ENCODE data around the gene AUH. TPM values are rescaled to one million over a fixed set of nuclear protein-coding genes. Genes with fewer than 3 reads are reported as not detected.

AUH gene
- total and polyA plus RNA-seq, 10 of the 15 experiments (the other 5 are each of a cell fraction or from before 2014, with no cell fraction given), result 1.7 to 7.3 (median 4.6) TPM

DNA sequence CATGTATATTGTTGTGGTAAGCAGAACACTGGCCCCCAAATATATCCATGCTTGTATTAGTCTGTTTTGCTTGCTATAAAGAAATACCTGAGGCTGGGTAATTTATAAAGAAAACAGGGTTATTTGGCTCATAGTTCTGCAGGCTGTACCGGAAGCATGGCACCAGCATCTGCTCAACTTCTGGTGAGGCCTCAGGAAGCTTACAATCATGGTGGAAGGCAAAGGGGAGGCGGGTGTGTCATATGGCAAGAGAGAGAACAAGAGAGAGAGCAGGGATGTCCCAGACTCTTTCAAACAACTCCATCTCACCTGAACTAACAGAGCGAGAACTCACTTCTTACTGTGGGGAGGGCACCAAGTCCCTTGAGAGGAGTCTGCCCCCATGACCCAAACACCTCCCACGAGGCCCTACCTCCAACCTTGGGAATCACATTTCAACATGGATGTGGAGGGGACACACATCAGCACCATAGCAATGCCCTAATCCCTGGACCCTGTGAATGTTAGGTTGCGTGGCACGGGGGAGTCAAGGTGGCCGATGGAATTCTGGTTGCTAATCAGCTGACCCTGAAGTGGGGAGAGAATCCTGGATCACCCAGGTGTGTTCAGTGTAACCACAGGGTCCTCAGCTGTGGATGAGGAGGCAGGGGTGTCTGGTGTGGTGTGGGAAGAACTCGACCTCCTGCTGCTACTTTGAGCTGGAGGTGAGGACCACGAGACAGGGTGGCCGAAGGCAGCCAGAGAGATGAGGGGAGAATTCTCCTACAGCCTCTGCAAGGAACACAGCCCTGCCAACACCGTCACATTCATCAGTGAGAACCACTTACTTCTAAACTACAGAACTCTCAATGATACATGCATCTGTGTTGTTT is 172.8 kb downstream of the AUH start:
- 69% methylated on average over 11 of the region's 11 CpGs for WGBS (ENCODE audit: insufficient coverage, insufficient replicate concordance, low lambda C conversion rate, missing lambda C conversion rate)
- H2AFZ ChIP-seq (ENCODE audit: control insufficient read depth, low read depth, low read length), result no peak overlapping the region
- SMC1A ChIA-PET (ENCODE audit: uncharacterized antibody, unreplicated experiment), result interaction anchor here (1.0 kb wide), 1 partner anchor 10 kb away, joined by 3 read pairs; no protein-coding TSS in a partner anchor
- no TSS peak for BruUV-seq (replicated peaks)
- CTCF ChIA-PET, result no interaction called here
- ATAC-seq (no peak), FAIRE-seq (no peak), DNase-seq (ENCODE audit: low read depth, low spot score) (no peak)
- RAD21 ChIA-PET (ENCODE audit: unreplicated experiment), result no interaction called here
- POLR2A ChIA-PET, result interaction anchor here (0.5 kb wide), 1 partner anchor 42 kb away, joined by 4 read pairs; no protein-coding TSS in a partner anchor
- no peaks in the 10 kb centered on the region for H3K79me2 ChIP-seq (ENCODE audit: control insufficient read depth, insufficient read depth, low read length)
- H3K36me3 ChIP-seq (ENCODE audit: control insufficient read depth in 2 of 2, insufficient read depth in 2 of 2, low read length in 1 of 2), result no peaks in the 10 kb centered on the region
- peaks cover 2 to 6% of the 10 kb centered on the region in 2 experiments; a peak in 3 of 4 replicates for H3K27me3 ChIP-seq (replicated peaks in 1 of 2; ENCODE audit: control insufficient read depth in 2 of 2, insufficient read depth in 2 of 2, low read length in 1 of 2)
- in situ Hi-C loops (cut with MboI) (no loop called here), intact Hi-C loops (cut with micrococcal nuclease; ENCODE audit: unreplicated experiment) (no loop called here)
- H3K9ac ChIP-seq (ENCODE audit: control insufficient read depth, insufficient read depth, low read length), result no peak overlapping the region
- H3K9me3 ChIP-seq (replicated peaks; ENCODE audit: control insufficient read depth, insufficient read depth, low read length), result no peaks in the 10 kb centered on the region; the same call in 2 of the 3 replicates
- H4K20me1 ChIP-seq (ENCODE audit: control insufficient read depth, insufficient read depth), result no peaks in the 10 kb centered on the region
- H3K4me2 ChIP-seq (ENCODE audit: control insufficient read depth, insufficient read depth), result no peak overlapping the region
- no peak overlapping the region for H3K4me3 ChIP-seq
- TF ChIP-seq NRF1 (conservative IDR thresholded peaks at IDR 0.05; ENCODE audit: low read depth, low read length), result no peak
- no peak for TF ChIP-seq ZZZ3 (IDR thresholded peaks at IDR 0.05; ENCODE audit: control insufficient read depth, insufficient read length, low read depth)
- TF ChIP-seq, protein P1, sequence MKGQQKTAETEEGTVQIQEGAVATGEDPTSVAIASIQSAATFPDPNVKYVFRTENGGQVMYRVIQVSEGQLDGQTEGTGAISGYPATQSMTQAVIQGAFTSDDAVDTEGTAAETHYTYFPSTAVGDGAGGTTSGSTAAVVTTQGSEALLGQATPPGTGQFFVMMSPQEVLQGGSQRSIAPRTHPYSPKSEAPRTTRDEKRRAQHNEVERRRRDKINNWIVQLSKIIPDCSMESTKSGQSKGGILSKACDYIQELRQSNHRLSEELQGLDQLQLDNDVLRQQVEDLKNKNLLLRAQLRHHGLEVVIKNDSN (IDR thresholded peaks at IDR 0.05; ENCODE audit: borderline replicate concordance, extremely low read length, insufficient read depth, low read depth, low read length), result no peak
- TF ChIP-seq POLR2AphosphoS2 (IDR thresholded peaks at IDR 0.05; ENCODE audit: low read depth, low read length), result no peak
- no peak for TF ChIP-seq EGR1 (IDR thresholded peaks at IDR 0.05; ENCODE audit: borderline replicate concordance in 1 of 2, low read depth in 2 of 2, low read length in 2 of 2)
- TF ChIP-seq BHLHE40 (IDR thresholded peaks at IDR 0.05; ENCODE audit: borderline replicate concordance in 1 of 2, low read depth in 2 of 2, low read length in 1 of 2), result no peak
- TF ChIP-seq CBX3 (IDR thresholded peaks at IDR 0.05; ENCODE audit: borderline replicate concordance, low read depth), result no peak
- no peak for TF ChIP-seq MEF2A (IDR thresholded peaks at IDR 0.05; ENCODE audit: insufficient read depth, low read depth, low read length)
- TF ChIP-seq GATAD2B (conservative IDR thresholded peaks at IDR 0.05; ENCODE audit: low read depth), result no peak
- TF ChIP-seq, protein P2, sequence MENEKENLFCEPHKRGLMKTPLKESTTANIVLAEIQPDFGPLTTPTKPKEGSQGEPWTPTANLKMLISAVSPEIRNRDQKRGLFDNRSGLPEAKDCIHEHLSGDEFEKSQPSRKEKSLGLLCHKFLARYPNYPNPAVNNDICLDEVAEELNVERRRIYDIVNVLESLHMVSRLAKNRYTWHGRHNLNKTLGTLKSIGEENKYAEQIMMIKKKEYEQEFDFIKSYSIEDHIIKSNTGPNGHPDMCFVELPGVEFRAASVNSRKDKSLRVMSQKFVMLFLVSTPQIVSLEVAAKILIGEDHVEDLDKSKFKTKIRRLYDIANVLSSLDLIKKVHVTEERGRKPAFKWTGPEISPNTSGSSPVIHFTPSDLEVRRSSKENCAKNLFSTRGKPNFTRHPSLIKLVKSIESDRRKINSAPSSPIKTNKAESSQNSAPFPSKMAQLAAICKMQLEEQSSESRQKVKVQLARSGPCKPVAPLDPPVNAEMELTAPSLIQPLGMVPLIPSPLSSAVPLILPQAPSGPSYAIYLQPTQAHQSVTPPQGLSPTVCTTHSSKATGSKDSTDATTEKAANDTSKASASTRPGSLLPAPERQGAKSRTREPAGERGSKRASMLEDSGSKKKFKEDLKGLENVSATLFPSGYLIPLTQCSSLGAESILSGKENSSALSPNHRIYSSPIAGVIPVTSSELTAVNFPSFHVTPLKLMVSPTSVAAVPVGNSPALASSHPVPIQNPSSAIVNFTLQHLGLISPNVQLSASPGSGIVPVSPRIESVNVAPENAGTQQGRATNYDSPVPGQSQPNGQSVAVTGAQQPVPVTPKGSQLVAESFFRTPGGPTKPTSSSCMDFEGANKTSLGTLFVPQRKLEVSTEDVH (IDR thresholded peaks at IDR 0.05; ENCODE audit: low read depth, partially characterized antibody), result no peak
- no peak for TF ChIP-seq BRCA1 (IDR thresholded peaks at IDR 0.05; ENCODE audit: low read depth, low read length)
- no peak for TF ChIP-seq CHD1 (IDR thresholded peaks at IDR 0.05; ENCODE audit: low read depth, low read length)
- TF ChIP-seq, protein P3, sequence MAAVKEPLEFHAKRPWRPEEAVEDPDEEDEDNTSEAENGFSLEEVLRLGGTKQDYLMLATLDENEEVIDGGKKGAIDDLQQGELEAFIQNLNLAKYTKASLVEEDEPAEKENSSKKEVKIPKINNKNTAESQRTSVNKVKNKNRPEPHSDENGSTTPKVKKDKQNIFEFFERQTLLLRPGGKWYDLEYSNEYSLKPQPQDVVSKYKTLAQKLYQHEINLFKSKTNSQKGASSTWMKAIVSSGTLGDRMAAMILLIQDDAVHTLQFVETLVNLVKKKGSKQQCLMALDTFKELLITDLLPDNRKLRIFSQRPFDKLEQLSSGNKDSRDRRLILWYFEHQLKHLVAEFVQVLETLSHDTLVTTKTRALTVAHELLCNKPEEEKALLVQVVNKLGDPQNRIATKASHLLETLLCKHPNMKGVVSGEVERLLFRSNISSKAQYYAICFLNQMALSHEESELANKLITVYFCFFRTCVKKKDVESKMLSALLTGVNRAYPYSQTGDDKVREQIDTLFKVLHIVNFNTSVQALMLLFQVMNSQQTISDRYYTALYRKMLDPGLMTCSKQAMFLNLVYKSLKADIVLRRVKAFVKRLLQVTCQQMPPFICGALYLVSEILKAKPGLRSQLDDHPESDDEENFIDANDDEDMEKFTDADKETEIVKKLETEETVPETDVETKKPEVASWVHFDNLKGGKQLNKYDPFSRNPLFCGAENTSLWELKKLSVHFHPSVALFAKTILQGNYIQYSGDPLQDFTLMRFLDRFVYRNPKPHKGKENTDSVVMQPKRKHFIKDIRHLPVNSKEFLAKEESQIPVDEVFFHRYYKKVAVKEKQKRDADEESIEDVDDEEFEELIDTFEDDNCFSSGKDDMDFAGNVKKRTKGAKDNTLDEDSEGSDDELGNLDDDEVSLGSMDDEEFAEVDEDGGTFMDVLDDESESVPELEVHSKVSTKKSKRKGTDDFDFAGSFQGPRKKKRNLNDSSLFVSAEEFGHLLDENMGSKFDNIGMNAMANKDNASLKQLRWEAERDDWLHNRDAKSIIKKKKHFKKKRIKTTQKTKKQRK (IDR thresholded peaks at IDR 0.05; ENCODE audit: low read depth, low read length), result no peak
- TF ChIP-seq DPF2 (IDR thresholded peaks at IDR 0.05), result no peak
- H3K27ac ChIP-seq (ENCODE audit: control insufficient read depth, insufficient read depth), result no peak overlapping the region
- H3K4me1 ChIP-seq (ENCODE audit: control insufficient read depth, insufficient read depth, low read length), result peaks cover 19% of the 10 kb centered on the region
